OCI-LY7 (cell line): ENCODE measurements around the gene DLGAP4.

Experiments used
- CTCF ChIP-seq: fragments of 200-600 bp; sonication (generic); conservative IDR thresholded peaks from 2 replicates; pipeline ENCODE4 v1.5.1; 2014; ENCODE audit warnings: mild to moderate bottlenecking, antibody characterized with exemption, low read length, moderate library complexity, mixed read lengths
- EZH2phosphoT487 ChIP-seq: fragments of 200-600 bp; sonication (generic); IDR thresholded peaks from 2 replicates; pipeline ENCODE4 v1.6.1; 2018; ENCODE audit warnings: low read depth, borderline replicate concordance, mild to moderate bottlenecking, mixed run types, antibody characterized with exemption, low read length, moderate library complexity, mixed read lengths

GRCh38 chr20:36372666-36373065 is 66.5 kb downstream of the DLGAP4 start:
- TF ChIP-seq CTCF (no peak), EZH2phosphoT487 (no peak)
